Activated CD8-positive, alpha-beta memory T cell treated with anti-CD3 and anti-CD28 coated beads, Interleukin-2, amount 50 U/mL, for 1 hour (primary cell): Measurements from ENCODE around the gene FGFR3.

Experiments used
- DNase-seq: peaks from one replicate; pipeline ENCODE4 v3.0.0-alpha.2; 2020; ENCODE audit errors: extremely low read depth

Gene FGFR3

GRCh38 chr4:1756893-1757779 lies 36.0 kb upstream of the FGFR3 start:
- DNase-seq: no peak

DNA sequence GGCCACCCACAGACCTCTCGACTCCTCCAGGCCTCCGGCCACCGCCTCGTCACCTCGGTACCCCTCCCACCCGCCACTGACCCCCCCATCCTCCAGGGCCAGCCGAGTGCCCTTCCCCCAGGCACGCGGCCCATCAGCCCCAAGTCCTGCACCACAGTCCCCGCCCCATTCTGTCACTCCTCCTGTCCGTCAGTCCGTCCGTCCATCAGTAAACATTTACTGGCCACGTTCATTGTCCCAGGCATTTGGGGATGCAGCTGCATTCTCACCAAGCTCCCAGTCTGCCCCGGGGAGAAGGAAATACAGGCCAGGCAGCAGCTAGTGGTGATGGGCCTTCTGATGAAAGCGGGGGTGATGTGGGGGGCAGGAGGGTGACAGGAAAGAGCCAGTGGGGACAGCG lies 35.3 kb upstream of the FGFR3 start:
- no peak for DNase-seq

DNA sequence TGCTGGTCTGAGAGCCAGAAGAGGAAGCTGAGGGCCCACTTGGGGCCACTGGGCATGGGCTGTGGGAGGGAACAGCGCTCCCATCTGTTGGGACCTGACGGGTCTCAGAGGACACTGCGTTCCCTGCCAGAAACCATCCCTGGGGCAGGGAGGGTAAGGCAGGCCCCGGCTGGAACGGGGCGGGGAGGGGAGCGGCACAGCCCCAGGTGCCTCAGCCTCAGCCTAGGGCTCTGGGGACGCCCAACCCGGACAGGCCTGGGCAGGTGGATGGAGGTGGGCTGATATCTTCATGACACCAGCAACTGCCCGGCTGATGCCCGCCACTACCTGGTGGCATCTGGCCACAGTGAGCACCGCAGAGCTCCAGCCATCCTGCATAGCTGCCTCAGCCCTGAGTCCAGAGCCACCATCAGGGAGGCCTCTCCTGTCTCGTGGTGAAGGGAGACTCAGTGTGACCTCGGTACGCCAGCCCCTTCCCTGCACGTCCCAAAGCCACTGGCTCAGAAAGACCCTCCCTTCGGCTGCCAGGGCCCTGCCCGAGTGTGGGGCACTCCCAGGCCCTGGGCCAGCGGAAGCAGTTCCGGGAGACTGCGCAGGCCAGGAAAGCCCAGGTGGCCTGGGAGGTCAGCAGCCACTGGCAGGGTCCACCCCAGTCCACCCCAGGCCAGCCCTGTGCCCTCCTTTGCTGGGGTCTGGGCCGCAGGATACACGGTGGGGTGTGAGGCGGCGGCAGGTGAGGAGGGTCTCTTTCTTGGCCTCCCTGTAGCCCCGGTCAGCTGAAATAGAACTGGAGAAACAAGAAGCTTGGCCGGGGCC lies 34.6 kb upstream of the FGFR3 start:
- DNase-seq: no peak

DNA sequence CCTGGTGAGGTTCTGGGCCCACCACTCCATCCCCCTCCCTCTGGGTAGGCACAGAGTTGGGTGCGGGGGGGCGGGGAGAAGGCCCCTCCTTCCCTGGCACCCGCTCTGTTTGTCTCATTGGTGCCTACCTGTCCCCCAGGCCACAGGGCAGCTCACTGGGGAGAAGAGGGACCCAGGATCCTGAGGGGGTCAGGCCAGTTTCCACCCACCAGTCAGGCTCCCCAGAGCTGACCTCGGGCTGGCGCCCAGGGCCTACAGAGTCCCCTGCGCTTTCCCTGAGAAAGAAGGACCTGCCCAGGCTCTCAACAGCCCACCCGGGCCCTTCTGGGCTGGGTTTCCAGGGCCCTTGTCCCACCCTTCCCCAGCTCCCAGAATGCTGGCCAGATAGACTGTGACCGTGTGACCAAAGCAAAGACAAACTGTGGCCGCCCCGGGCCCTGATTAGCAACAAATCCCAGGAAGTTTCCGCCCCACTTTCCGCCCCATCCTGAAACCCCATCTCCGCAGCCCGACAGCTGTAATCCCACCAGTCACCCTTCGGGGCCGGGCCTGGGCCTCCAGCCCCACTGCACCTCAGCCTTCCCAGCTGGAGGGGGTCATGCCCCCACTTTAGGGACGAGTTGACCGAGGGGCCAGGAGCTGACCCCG lies 33.8 kb upstream of the FGFR3 start:
- no peak for DNase-seq

DNA sequence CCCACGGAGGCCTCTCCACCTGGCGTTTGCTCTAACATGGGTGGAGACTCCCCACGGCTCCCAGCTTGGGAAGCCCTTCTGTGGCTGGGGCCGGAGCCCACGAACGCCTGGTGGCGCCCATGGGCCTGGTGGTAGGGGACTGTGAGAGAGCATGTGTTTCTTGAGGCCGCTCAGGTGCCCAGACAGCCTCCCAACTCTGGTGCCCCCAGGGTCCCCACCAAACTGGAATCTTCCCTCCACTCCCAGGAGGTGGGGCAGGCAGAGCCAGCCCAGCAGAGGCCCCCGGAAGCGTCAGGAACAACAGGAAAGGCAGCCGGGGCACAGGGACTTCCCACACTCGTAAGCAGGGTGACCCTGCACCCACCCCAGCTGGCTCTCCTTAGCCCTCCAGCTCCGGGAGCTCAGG lies 33.3 kb upstream of the FGFR3 start:
- no peak for DNase-seq

GRCh38 chr4:1760521-1761071 lies 32.5 kb upstream of the FGFR3 start:
- DNase-seq: no peak

GRCh38 chr4:1761130-1761689 lies 31.9 kb upstream of the FGFR3 start:
- no peak for DNase-seq

- DNase-seq: no peak
These were observed 30.7 kb upstream of the FGFR3 start for GRCh38 chr4:1762264-1763010.

GRCh38 chr4:1763070-1763549 lies 30.0 kb upstream of the FGFR3 start:
- DNase-seq: no peak

DNA sequence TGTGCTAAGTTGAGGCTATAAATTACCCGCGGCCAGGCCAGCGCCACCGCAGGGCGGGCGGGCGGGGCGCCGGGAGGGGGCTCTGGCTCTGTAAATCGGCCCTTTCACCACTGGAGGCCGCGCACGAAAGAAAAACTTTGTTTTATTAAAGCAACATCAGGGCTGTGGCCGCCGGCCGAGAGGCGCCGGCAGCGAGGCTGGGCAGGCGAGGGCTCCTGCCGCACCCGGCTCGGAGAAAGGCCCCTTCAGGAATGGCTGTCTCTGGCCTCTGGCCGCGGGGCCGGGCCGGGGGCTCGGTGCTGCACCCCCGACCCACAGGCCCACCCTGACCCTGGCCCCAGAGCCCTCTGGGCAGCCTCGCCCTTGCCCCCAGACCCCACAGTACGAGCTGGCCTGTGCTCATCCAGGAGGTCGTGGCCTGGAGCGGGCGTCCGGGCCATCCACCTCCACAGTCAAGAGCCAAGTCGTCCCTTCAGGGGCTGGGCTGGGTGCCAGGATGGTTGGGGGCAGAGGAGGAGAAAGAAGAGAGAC lies 29.5 kb upstream of the FGFR3 start:
- DNase-seq: no peak

DNA sequence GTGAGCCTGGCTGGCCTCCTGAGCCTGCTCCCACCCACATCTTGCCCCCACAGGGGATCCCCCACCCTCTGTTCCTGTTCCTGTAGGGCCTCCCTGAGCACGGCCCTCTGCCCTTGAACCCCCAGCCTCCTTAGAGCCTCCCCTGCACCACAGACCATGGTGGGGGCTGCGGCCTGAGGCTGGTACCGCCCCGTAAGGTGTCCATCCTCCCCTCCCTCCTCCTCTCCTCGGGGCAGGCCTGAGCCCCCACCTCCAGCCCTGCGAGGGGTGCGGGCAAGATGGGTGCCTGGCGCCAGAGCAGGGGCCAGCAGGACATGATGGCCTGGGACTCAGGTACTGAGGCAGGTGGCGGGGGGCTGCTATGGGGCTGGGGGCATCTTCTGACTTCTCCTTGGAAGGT lies 28.4 kb upstream of the FGFR3 start:
- DNase-seq: no peak

DNA sequence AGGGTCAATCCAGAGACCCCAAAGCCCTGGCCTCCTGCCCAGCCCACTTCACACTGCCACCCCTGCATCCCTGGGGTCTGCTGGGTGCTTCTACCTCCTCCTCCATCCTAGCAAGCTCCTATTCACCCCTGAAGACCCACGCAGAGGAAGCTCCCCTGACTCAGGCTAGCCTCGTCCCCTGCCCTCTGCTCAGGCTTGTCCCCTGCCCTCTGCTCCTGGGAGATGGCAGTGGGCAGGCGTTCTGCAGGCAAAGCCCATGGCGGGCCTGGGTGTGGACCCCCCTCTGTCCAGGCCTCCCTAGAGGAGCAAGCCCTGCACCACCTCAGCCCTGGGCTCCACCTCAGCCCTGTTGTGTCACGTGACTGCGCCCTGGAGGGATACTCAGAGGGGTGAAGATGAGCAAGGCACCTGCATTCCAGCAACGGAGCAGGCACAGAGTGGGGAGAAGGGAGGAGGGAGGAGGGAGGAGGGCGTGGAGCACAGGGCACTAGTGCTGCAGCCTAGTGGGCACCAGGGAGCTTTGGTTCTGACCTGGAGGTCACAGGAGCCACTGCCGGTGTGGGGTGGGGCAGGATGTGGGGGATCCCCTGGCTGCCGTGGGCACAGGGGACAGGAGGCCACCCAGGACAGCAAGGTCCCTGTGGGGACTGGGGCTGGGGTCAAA lies 27.6 kb upstream of the FGFR3 start:
- no peak for DNase-seq

DNA sequence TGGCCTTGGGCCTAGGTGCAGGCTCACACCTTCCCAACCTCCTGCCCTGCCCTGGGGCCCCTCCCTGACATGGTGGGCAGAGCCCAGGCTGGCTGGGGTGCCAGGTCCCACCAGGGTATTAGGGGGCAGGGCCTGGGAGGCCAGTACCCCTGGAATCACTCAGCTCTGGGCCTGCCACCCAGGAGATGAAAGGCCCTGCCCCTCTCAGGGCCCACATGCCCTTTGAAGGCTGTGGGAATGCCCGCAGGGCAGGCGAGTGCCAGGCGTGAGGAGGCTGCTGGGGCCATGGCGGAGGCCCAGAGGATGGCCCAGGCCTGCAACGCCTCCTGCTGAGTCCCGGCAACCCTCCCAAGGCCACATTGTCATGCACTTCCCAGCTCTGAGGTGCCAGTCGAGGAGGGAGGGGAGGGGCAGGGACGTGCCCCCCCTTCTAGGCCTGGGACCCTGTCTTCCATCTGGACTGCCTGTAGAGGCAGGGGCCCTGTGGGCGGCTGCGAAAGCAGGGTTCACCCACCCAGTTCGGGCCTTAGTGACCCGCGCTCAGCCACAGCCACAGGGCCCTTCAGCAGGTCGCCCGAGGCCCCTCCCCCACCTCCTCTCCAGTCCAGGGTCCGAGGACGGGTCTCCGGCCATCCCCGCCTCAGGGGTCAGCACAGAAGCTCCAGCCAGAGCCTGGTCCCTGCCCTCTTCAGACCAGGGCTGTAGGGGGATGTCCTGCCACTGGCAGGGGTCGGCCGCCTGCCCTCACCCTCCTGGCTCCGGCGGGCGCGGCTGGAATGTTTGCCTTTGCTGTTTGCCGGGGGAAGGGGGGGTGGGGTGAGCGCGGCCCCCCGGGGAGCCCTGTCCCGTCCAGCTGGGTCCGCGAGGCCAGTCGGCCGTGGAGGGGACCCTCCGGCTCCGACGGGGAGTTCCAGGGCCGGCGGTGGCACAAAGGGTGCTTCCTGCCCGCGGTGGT lies 26.7 kb upstream of the FGFR3 start:
- DNase-seq: no peak

- no peak for DNase-seq
These were observed 25.9 kb upstream of the FGFR3 start for GRCh38 chr4:1767061-1767769.

GRCh38 chr4:1767770-1768366 lies 25.2 kb upstream of the FGFR3 start:
- DNase-seq: no peak

DNA sequence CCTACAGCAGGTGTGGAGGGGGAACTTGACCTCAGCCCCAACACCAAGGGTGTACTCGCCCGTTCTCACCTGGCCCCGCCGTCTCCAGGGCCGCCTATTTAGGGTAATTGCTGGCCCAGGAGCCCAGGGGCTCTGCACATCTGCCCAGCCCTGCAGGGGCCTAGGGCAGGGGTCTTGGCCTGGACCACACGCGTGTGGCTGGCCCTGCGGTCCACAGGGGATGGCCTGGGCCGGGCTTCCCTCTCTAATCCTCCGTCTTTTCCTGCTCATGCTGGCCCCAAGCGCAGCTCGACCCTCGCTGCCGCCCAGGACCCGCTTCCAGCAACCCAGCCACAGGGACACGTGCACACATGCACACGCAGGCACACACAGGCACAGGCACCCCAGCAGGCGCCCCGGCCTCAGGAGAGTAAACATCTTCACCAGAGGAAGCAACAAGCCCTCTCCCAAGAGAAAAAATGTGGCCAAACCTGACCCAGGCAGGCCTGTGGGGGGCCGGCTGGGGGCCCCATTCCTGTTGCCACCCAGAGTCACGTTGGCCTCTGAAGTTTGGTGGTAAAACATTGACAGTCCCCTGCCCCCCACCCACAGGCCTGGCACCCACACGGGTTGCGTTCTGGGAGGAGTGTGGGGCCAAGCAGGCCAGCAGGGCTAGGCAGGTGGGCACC lies 24.6 kb upstream of the FGFR3 start:
- DNase-seq: no peak

- DNase-seq: no peak
These were observed 23.4 kb upstream of the FGFR3 start for GRCh38 chr4:1769692-1770091.
